IMR-90 (cell line): ENCODE measurements around the gene KRTAP2-1. TPM values are rescaled to one million over a fixed set of nuclear protein-coding genes. Genes with fewer than 3 reads are reported as not detected.

ENCODE experiments used
- ATAC-seq: fragments of 200-7000 bp; cut with Tn5 transposase; 2 replicates; pipeline ENCODE4 v1.9.1; 2020; ENCODE audit warnings: low read depth, mild to moderate bottlenecking, moderate library complexity
- BruUV-seq: library from RNA; stranded (reverse); fragments of 400-500 nt; replicated peaks from 2 replicates; lab custom pipeline; 2021; lab: Mats Ljungman, UMichigan
- CTCF ChIA-PET: fragments of 300-600 bp; formaldehyde crosslinking; extraction: SDS; loops from one replicate; lab custom pipeline; 2021; ENCODE audit warnings: antibody characterized with exemption; lab: Yijun Ruan, JAX
- POLR2A ChIA-PET: fragments of 300-600 bp; sonication (Branson Sonifier 250); formaldehyde crosslinking; loops from one replicate; lab custom pipeline; 2022; ENCODE audit warnings: antibody characterized with exemption; ENCODE audit not compliant: unreplicated experiment; lab: Charles Lee
- DNase-seq: peaks from one replicate; pipeline ENCODE4 v3.0.0; 2013
- H2AFZ ChIP-seq: replicated peaks from 2 replicates; pipeline ENCODE3; 2013; ENCODE audit warnings: low read length, mild to moderate bottlenecking; ENCODE audit not compliant: poor library complexity
- H2AK5ac ChIP-seq: 2 replicates; pipeline ENCODE4 v1.6.1; 2013; ENCODE audit warnings: low read depth, low read length, inconsistent platforms
- H2AK9ac ChIP-seq: replicated peaks from 2 replicates; pipeline ENCODE3; 2013; ENCODE audit warnings: mild to moderate bottlenecking, low read depth, low read length, moderate library complexity; ENCODE audit not compliant: poor library complexity
- H2BK120ac ChIP-seq: 2 replicates; pipeline ENCODE4 v1.6.1; 2013; ENCODE audit warnings: low read depth, low read length, inconsistent platforms
- H2BK15ac ChIP-seq: 3 replicates; pipeline ENCODE4 v1.6.1; 2013; ENCODE audit warnings: low read depth, low read length, inconsistent platforms
- H2BK20ac ChIP-seq: 2 replicates; pipeline ENCODE4 v1.6.1; 2013; ENCODE audit warnings: low read depth, mild to moderate bottlenecking, inconsistent platforms, low read length, moderate library complexity
- H2BK5ac ChIP-seq: 2 replicates; pipeline ENCODE4 v1.6.1; 2013; ENCODE audit warnings: mild to moderate bottlenecking, low read depth, low read length, inconsistent platforms; ENCODE audit not compliant: poor library complexity, severe bottlenecking
- H3K14ac ChIP-seq: replicated peaks from 2 replicates; pipeline ENCODE4 v1.6.1; 2013; ENCODE audit warnings: low read depth, low read length, inconsistent platforms
- H3K18ac ChIP-seq: 2 replicates; pipeline ENCODE4 v1.6.1; 2013; ENCODE audit warnings: low read depth, low read length, control low read depth
- H3K23ac ChIP-seq: 2 replicates; pipeline ENCODE4 v1.6.1; 2013; ENCODE audit warnings: low read depth, low read length, inconsistent platforms
- H3K27ac ChIP-seq: 2 replicates; pipeline ENCODE4 v1.5.1; 2013; ENCODE audit warnings: mild to moderate bottlenecking, control low read depth, low read length; ENCODE audit not compliant: insufficient read depth
- H3K27me3 ChIP-seq: 2 replicates; pipeline ENCODE4 v1.6.1; 2013; ENCODE audit warnings: low read length; ENCODE audit not compliant: control insufficient read depth, insufficient read depth
- H3K36me3 ChIP-seq: 2 replicates; pipeline ENCODE4 v1.6.1; 2013; ENCODE audit warnings: low read length, mixed read lengths; ENCODE audit not compliant: control insufficient read depth, insufficient read depth
- H3K4ac ChIP-seq: 2 replicates; pipeline ENCODE4 v1.6.1; 2013; ENCODE audit warnings: low read depth, low read length, inconsistent platforms
- H3K4me1 ChIP-seq: 2 replicates; pipeline ENCODE4 v1.6.1; 2013; ENCODE audit warnings: low read length, mixed read lengths; ENCODE audit not compliant: control insufficient read depth, insufficient read depth
- H3K4me2 ChIP-seq: 2 replicates; pipeline ENCODE4 v1.6.1; 2013; ENCODE audit warnings: low read depth, mild to moderate bottlenecking, control low read depth, low read length, moderate library complexity
- H3K4me3 ChIP-seq: 2 replicates; pipeline ENCODE4 v1.5.1; 2013; ENCODE audit warnings: low read depth, mild to moderate bottlenecking, control low read depth, low read length, moderate library complexity; ENCODE audit not compliant: insufficient read depth
- H3K56ac ChIP-seq: 2 replicates; pipeline ENCODE4 v1.6.1; 2013; ENCODE audit warnings: low read length, inconsistent platforms; ENCODE audit not compliant: insufficient read depth; ENCODE audit errors: extremely low read depth
- H3K79me1 ChIP-seq, 2 experiments: 2 replicates each; pipeline ENCODE4 v1.6.1; 2013; ENCODE audit warnings: low read length in 2 of 2, inconsistent platforms in 1 of 2, low read depth in 1 of 2
- H3K9ac ChIP-seq: 2 replicates; pipeline ENCODE4 v1.6.1; 2013; ENCODE audit warnings: low read depth, low read length, control low read depth
- H3K9me1 ChIP-seq: 2 replicates; pipeline ENCODE4 v1.6.1; 2013; ENCODE audit warnings: low read length, inconsistent platforms; ENCODE audit not compliant: insufficient read depth
- H3K9me3 ChIP-seq: 2 replicates; pipeline ENCODE4 v1.6.1; 2013; ENCODE audit warnings: low read length; ENCODE audit not compliant: control insufficient read depth, insufficient read depth
- H4K20me1 ChIP-seq: 2 replicates; pipeline ENCODE4 v1.6.1; 2013; ENCODE audit warnings: low read length, inconsistent platforms; ENCODE audit not compliant: insufficient read depth
- H4K5ac ChIP-seq: 2 replicates; pipeline ENCODE4 v1.6.1; 2013; ENCODE audit warnings: mild to moderate bottlenecking, low read depth, low read length, control low read depth
- H4K8ac ChIP-seq, 2 experiments: 2 replicates each; pipeline ENCODE4 v1.6.1; 2013; ENCODE audit warnings: low read depth in 2 of 2, low read length in 2 of 2, control low read depth in 1 of 2, inconsistent platforms in 1 of 2
- H4K91ac ChIP-seq: 2 replicates; pipeline ENCODE4 v1.6.1; 2013; ENCODE audit warnings: low read depth, low read length, inconsistent platforms; ENCODE audit not compliant: insufficient read depth
- CHD1 ChIP-seq: IDR thresholded peaks from 2 replicates; pipeline ENCODE4 v1.6.1; 2012; ENCODE audit warnings: low read depth, low read length, improper control_type of control experiment
- FOS ChIP-seq: fragments of 150-350 bp; IDR thresholded peaks from 2 replicates; pipeline ENCODE4 v1.6.1; 2016; ENCODE audit warnings: low read depth, low read length
- MAFK ChIP-seq: IDR thresholded peaks from 2 replicates; pipeline ENCODE4 v1.6.1; 2012; ENCODE audit warnings: low read depth, low read length, improper control_type of control experiment
- MAZ ChIP-seq: IDR thresholded peaks from 2 replicates; pipeline ENCODE4 v1.6.1; 2012; ENCODE audit warnings: low read depth, mild to moderate bottlenecking, low read length, improper control_type of control experiment, moderate library complexity, borderline replicate concordance
- POLR2A ChIP-seq: IDR thresholded peaks from 2 replicates; pipeline ENCODE4 v1.6.1; 2012; ENCODE audit warnings: mild to moderate bottlenecking, low read depth, low read length
- RCOR1 ChIP-seq: IDR thresholded peaks from 2 replicates; pipeline ENCODE4 v1.6.1; 2012; ENCODE audit warnings: mild to moderate bottlenecking, low read length, improper control_type of control experiment; ENCODE audit not compliant: insufficient replicate concordance
- WGBS, 2 experiments: methylation state at CpG; one replicate each; pipeline versions ENCODE4 v1.1.5 to v1.1.7; 2013; ENCODE audit warnings: missing lambda C conversion rate in 2 of 2; ENCODE audit not compliant: insufficient read length in 1 of 2; ENCODE audit errors: extremely low coverage in 2 of 2; 5-methylcytosine and 5-hydroxymethylcytosine counted together
- dilution Hi-C: fragments of 300-500 bp; cut with HindIII; formaldehyde crosslinking; loops from one replicate; pipeline ENCODE4 v1.14.3; 2018; ENCODE audit warnings: low sequenced_read_pairs; ENCODE audit not compliant: unreplicated experiment
- in situ Hi-C: fragments of 300-500 bp; cut with MboI; formaldehyde crosslinking; loops from 3 replicates; pipeline ENCODE4 v1.14.3; 2019; ENCODE audit warnings: low sequenced_read_pairs, inconsistent platforms, mixed read lengths
- intact Hi-C: fragments of 100-400 bp; cut with micrococcal nuclease; formaldehyde crosslinking; loops from 2 replicates; pipeline ENCODE4 v1.10.0; 2022
- polyA plus RNA-seq, 3 experiments: library from polyadenylated mRNA; depleted of rRNA; stranded (reverse); fragments of >200 nt; gene quantifications; 2 replicates each; pipeline ENCODE4 v1.2.3, GENCODE V29; 2012; ENCODE audit warnings: low replicate concordance in 1 of 3
- total RNA-seq: library from RNA; depleted of rRNA; stranded (reverse); fragments of >200 nt; gene quantifications from 2 replicates; pipeline ENCODE4 v1.2.3, GENCODE V29; 2012
- TF ChIP-seq, protein P1 (sequence below): fragments of 150-350 bp; IDR thresholded peaks from 2 replicates; pipeline ENCODE4 v1.6.1; 2016; ENCODE audit warnings: low read depth, mild to moderate bottlenecking, low read length, moderate library complexity, borderline replicate concordance

KRTAP2-1 gene
- total and polyA plus RNA-seq, 2 of the 4 experiments (the other 2 are of a cell fraction), result not detected

DNA sequence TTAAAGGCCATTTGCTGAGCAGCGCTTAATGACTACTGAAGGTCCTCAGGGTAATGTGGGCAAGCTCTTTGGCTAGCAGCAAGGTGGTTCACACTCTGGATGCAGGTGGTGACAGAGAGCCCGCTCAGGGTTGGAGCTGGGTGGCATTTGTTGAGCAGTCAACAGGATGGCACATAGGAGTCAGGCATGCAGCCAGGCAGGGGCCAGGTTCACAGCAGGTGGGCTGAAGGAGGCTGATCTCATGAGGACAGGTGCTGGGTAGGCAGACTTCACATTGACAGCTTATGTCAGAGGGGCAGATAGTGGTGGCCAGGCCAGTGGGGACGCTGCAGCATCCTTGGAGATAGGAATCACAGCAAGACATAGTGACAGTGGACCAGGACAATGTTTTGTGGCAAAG, 42.7 kb downstream of the KRTAP2-1 start:
- no peak overlapping the region for H4K5ac ChIP-seq
- H3K9me1 ChIP-seq, result no peaks in the 10 kb centered on the region
- no peak overlapping the region for H2AK9ac ChIP-seq
- no peak overlapping the region for H2BK5ac ChIP-seq
- no peak overlapping the region for H4K8ac ChIP-seq
- POLR2A ChIA-PET, result no interaction called here
- H3K18ac ChIP-seq, result no peak overlapping the region
- no peak overlapping the region for H3K9ac ChIP-seq
- whole genome bisulfite sequencing, 2 experiments, result 100% methylated on average over 1 of the region's 3 CpGs; no CpG with 5 or more reads in 1 of the 2 experiments
- no peak overlapping the region for H4K91ac ChIP-seq
- no peak overlapping the region for H3K27ac ChIP-seq
- in situ Hi-C loops (no loop called here), dilution Hi-C loops (no loop called here), intact Hi-C loops (no loop called here)
- H3K4me2 ChIP-seq, result no peak overlapping the region
- no peaks in the 10 kb centered on the region for H3K4me1 ChIP-seq
- no peak for ATAC-seq
- H3K9me3 ChIP-seq, result no peaks in the 10 kb centered on the region
- no peak for TF ChIP-seq MAFK
- TF ChIP-seq RCOR1, result no peak
- no peak for TF ChIP-seq CHD1
- TF ChIP-seq, protein P1, sequence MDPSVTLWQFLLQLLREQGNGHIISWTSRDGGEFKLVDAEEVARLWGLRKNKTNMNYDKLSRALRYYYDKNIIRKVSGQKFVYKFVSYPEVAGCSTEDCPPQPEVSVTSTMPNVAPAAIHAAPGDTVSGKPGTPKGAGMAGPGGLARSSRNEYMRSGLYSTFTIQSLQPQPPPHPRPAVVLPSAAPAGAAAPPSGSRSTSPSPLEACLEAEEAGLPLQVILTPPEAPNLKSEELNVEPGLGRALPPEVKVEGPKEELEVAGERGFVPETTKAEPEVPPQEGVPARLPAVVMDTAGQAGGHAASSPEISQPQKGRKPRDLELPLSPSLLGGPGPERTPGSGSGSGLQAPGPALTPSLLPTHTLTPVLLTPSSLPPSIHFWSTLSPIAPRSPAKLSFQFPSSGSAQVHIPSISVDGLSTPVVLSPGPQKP, result no peak
- TF ChIP-seq POLR2A, result no peak
- TF ChIP-seq MAZ, result no peak
- no peak for TF ChIP-seq FOS
- CTCF ChIA-PET, result no interaction called here
- H3K23ac ChIP-seq, result no peak overlapping the region
- H2BK120ac ChIP-seq, result no peak overlapping the region
- H3K36me3 ChIP-seq, result no peaks in the 10 kb centered on the region
- no peak overlapping the region for H3K14ac ChIP-seq
- H4K20me1 ChIP-seq, result no peaks in the 10 kb centered on the region
- H3K4me3 ChIP-seq, result no peak overlapping the region
- no TSS peak for BruUV-seq
- no peak for DNase-seq
- H3K79me1 ChIP-seq, result no peaks in the 10 kb centered on the region
- H3K56ac ChIP-seq, result no peak overlapping the region
- no peak overlapping the region for H2BK20ac ChIP-seq
- no peak overlapping the region for H2AK5ac ChIP-seq
- H2BK15ac ChIP-seq, result no peak overlapping the region; the same call in 2 of the 3 replicates
- no peaks in the 10 kb centered on the region for H3K27me3 ChIP-seq
- no peak overlapping the region for H3K4ac ChIP-seq
- H2AFZ ChIP-seq, result no peak overlapping the region
